Measurements from ENCODE around the gene GLIS1.

Gene GLIS1

GRCh38 chr1:53589043-53589887 lies 149.7 kb downstream of the GLIS1 start:
- no peak for DNase-seq

- no peak for DNase-seq
These were observed 150.7 kb downstream of the GLIS1 start for GRCh38 chr1:53588053-53588779.

- DNase-seq = no peak
These were observed 151.5 kb downstream of the GLIS1 start for GRCh38 chr1:53587252-53587988.

GRCh38 chr1:53586765-53587164 lies 152.2 kb downstream of the GLIS1 start:
- no peak for DNase-seq

GRCh38 chr1:53585565-53585964 lies 153.4 kb downstream of the GLIS1 start:
- no peak for DNase-seq

GRCh38 chr1:53585129-53585528 lies 153.8 kb downstream of the GLIS1 start:
- no peak for DNase-seq

- DNase-seq = peak; percentile 44
These were observed 154.2 kb downstream of the GLIS1 start for GRCh38 chr1:53584777-53585107.

- no peak for DNase-seq
These were observed 154.8 kb downstream of the GLIS1 start for GRCh38 chr1:53583868-53584776.

GRCh38 chr1:53583021-53583867 lies 155.7 kb downstream of the GLIS1 start:
- DNase-seq = no peak

- no peak for DNase-seq
These were observed 156.5 kb downstream of the GLIS1 start for GRCh38 chr1:53582211-53583020.

- no peak for DNase-seq
These were observed 157.5 kb downstream of the GLIS1 start for GRCh38 chr1:53581476-53581875.

GRCh38 chr1:53580739-53581475 lies 158.1 kb downstream of the GLIS1 start:
- DNase-seq = no peak

GRCh38 chr1:53580009-53580400 lies 159.0 kb downstream of the GLIS1 start:
- no peak for DNase-seq

- DNase-seq = no peak
These were observed 159.5 kb downstream of the GLIS1 start for GRCh38 chr1:53579221-53580008.

- DNase-seq = no peak
These were observed 160.6 kb downstream of the GLIS1 start for GRCh38 chr1:53578358-53578757.

- DNase-seq = no peak
These were observed 161.2 kb downstream of the GLIS1 start for GRCh38 chr1:53577761-53578100.

GRCh38 chr1:53576866-53577760 lies 161.9 kb downstream of the GLIS1 start:
- no peak for DNase-seq

GRCh38 chr1:53576381-53576801 lies 162.6 kb downstream of the GLIS1 start:
- no peak for DNase-seq

Data from NCI-H1694 (cell line).